Vagina (tissue), 2 donors: Measurements from ENCODE around the gene OR6B1. TPM values are rescaled to one million over a fixed set of nuclear protein-coding genes. Genes with fewer than 3 reads are reported as not detected.

Experiments used
- DNase-seq, 2 donors: peaks; one replicate each; pipeline ENCODE4 v3.0.0-alpha.2; 2017; ENCODE audit errors: extremely low spot score in 2 of 2
- H3K27ac ChIP-seq: fragments of 200-600 bp; sonication (generic); one replicate; pipeline ENCODE4 v1.5.1; 2019
- H3K27me3 ChIP-seq: fragments of 200-600 bp; sonication (generic); one replicate; pipeline ENCODE4 v1.5.1; 2019
- H3K36me3 ChIP-seq, 2 donors: fragments of 200-600 bp; sonication (generic); one replicate each; pipeline ENCODE4 v1.5.1; 2017 to 2019
- H3K4me1 ChIP-seq: fragments of 200-600 bp; sonication (generic); one replicate; pipeline ENCODE4 v1.5.1; 2019
- H3K4me3 ChIP-seq, 2 donors: fragments of 200-600 bp; sonication (generic); 1 replicate in 1 of 2; 2 replicates in 1 of 2; pipeline ENCODE4 v1.5.1; 2016 to 2019
- H3K9me3 ChIP-seq: fragments of 200-600 bp; sonication (generic); one replicate; pipeline ENCODE4 v1.5.1; 2019
- POLR2A ChIP-seq, 2 donors: fragments of 450-650 bp; IDR thresholded peaks; one replicate each; pipeline ENCODE4 v1.6.1; 2017; ENCODE audit warnings: antibody characterized with exemption in 2 of 2, mild to moderate bottlenecking in 2 of 2, moderate library complexity in 2 of 2
- POLR2AphosphoS5 ChIP-seq, 2 donors: sonication (generic); formaldehyde crosslinking; IDR thresholded peaks; one replicate each; pipeline ENCODE4 v1.9.0; 2017; ENCODE audit warnings: antibody characterized with exemption in 2 of 2, mild to moderate bottlenecking in 2 of 2, low read depth in 1 of 2; ENCODE audit not compliant: insufficient read depth in 1 of 2
- intact Hi-C: fragments of 100-400 bp; cut with DNase I; formaldehyde crosslinking; loops from one replicate; pipeline ENCODE4 v1.15.1; 2023
- total RNA-seq: library from RNA; depleted of rRNA; stranded (reverse); fragments of >200 nt; gene quantifications from one replicate; pipeline ENCODE4 v1.2.3, GENCODE V29; 2016
- TF ChIP-seq, protein P1 (sequence below), 3 experiments: fragments of 450-650 bp in 2 of 3; fragments of 200-600 bp in 1 of 3; sonication (generic) in 1 of 3; IDR thresholded peaks; one replicate each; pipeline ENCODE4 v1.5.1; 2017 to 2019; ENCODE audit warnings: antibody characterized with exemption in 3 of 3, mild to moderate bottlenecking in 2 of 3, moderate library complexity in 2 of 3

OR6B1 gene
- total RNA-seq, 1 donor from 2014 or later, result not detected

DNA sequence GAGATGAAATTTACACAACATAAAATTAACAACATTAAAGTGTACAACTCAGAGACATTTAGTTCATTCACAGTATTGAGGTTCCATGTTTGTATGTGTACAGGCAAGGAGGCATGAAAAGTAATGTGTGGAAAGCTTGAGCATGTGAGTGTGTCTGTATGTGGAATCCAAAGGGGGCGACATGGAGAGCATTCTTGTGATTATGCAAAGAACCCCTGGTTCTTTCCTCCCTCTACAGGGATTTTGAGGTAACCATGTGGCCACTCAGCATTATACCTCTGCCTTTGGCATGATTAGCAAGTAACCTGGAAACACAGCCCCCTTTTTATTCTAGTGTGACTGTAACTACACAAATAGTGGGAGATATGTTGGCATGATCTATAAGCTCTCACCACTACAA, 24.5 kb upstream of the OR6B1 start:
- Histone ChIP-seq H3K4me1 (no peaks in the 10 kb centered on the region), H3K4me3 (no peak overlapping the region), H3K27me3 (no peaks in the 10 kb centered on the region), H3K36me3 (no peaks in the 10 kb centered on the region), H3K27ac (no peak overlapping the region), H3K9me3 (no peaks in the 10 kb centered on the region)
- intact Hi-C loops, result no loop called here
- TF ChIP-seq POLR2AphosphoS5 (IDR thresholded peaks at IDR 0.05; ENCODE audit: insufficient read depth in 1 of 2, low read depth in 1 of 2) (no peak), POLR2A (IDR thresholded peaks at IDR 0.05) (no peak)
- TF ChIP-seq, protein P1, sequence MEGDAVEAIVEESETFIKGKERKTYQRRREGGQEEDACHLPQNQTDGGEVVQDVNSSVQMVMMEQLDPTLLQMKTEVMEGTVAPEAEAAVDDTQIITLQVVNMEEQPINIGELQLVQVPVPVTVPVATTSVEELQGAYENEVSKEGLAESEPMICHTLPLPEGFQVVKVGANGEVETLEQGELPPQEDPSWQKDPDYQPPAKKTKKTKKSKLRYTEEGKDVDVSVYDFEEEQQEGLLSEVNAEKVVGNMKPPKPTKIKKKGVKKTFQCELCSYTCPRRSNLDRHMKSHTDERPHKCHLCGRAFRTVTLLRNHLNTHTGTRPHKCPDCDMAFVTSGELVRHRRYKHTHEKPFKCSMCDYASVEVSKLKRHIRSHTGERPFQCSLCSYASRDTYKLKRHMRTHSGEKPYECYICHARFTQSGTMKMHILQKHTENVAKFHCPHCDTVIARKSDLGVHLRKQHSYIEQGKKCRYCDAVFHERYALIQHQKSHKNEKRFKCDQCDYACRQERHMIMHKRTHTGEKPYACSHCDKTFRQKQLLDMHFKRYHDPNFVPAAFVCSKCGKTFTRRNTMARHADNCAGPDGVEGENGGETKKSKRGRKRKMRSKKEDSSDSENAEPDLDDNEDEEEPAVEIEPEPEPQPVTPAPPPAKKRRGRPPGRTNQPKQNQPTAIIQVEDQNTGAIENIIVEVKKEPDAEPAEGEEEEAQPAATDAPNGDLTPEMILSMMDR (IDR thresholded peaks at IDR 0.05), result no peak
- DNase-seq, result no peak

DNA sequence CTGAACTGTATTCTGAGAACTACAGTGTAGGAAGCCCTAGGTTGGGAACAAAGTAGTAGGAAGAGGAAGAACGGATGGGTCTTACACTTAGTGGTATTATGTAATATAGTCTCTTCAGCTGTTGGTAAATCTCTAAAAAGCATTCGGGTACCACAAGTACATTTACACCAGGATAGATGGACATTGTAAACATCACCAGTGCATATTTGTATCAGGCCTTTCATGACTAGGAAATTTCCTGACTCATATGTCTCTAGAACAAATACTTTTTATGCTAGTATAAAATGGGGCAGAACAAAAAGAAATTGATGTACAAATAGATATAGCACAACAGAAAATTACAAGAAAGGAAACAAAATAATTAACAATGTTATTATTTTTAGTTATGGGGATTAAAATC, 21.5 kb upstream of the OR6B1 start:
- Histone ChIP-seq H3K27me3 (no peaks in the 10 kb centered on the region), H3K4me1 (no peaks in the 10 kb centered on the region), H3K9me3 (no peaks in the 10 kb centered on the region), H3K4me3 (no peak overlapping the region), H3K27ac (no peak overlapping the region), H3K36me3 (no peaks in the 10 kb centered on the region)
- intact Hi-C loops, result no loop called here
- TF ChIP-seq, protein P1 (IDR thresholded peaks at IDR 0.05), result no peak
- TF ChIP-seq POLR2A (IDR thresholded peaks at IDR 0.05), result no peak
- no peak for TF ChIP-seq POLR2AphosphoS5 (IDR thresholded peaks at IDR 0.05; ENCODE audit: insufficient read depth in 1 of 2, low read depth in 1 of 2)
- no peak for DNase-seq

DNA sequence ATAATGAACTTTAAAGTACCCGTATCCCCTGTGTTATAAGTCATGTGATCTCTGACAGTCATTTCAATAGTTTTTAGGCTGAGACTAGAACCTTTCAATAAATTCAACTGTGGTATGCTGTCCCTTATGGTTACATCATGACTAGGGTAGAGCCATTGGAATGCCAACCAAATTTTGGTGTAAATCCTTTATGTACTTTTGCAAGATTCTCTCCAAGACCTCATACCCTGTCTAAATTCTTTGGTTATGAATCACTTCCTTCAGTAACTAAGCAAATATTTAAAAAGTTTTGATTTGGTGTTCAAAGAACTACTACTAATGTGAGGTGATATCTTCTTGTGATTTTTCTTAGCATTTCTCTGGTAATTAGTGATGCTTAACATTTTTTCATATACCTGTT, 20.8 kb upstream of the OR6B1 start:
- Histone ChIP-seq H3K4me1 (no peaks in the 10 kb centered on the region), H3K27me3 (no peaks in the 10 kb centered on the region), H3K27ac (no peak overlapping the region), H3K36me3 (no peaks in the 10 kb centered on the region), H3K9me3 (no peaks in the 10 kb centered on the region), H3K4me3 (no peak overlapping the region)
- DNase-seq, result no peak
- TF ChIP-seq POLR2A (IDR thresholded peaks at IDR 0.05) (no peak), POLR2AphosphoS5 (IDR thresholded peaks at IDR 0.05; ENCODE audit: insufficient read depth in 1 of 2, low read depth in 1 of 2) (no peak)
- TF ChIP-seq, protein P1 (IDR thresholded peaks at IDR 0.05), result no peak
- intact Hi-C loops, result no loop called here

DNA sequence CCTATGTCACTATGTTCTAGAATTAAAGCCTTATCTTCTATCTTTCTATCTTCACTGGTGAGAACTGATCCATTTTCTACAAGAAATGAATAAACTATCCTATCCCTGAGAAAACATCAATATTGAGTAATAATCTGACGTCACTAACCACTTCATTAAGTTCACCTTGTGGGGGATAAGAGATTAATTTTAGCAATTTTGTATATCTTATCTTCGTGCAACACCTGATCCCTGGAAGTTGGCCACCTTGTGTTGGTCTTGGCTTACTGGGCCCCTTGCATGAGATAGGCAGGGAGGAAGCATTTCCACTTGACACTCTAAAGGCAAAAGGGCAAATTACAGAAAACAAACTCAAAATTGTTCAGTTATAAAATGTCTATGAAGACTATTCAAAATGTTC, 20.1 kb upstream of the OR6B1 start:
- TF ChIP-seq, protein P1 (IDR thresholded peaks at IDR 0.05), result no peak
- TF ChIP-seq POLR2AphosphoS5 (IDR thresholded peaks at IDR 0.05; ENCODE audit: insufficient read depth in 1 of 2, low read depth in 1 of 2), result no peak
- TF ChIP-seq POLR2A (IDR thresholded peaks at IDR 0.05), result no peak
- intact Hi-C loops, result no loop called here
- DNase-seq, result no peak
- Histone ChIP-seq H3K27me3 (no peaks in the 10 kb centered on the region), H3K27ac (no peak overlapping the region), H3K4me1 (no peaks in the 10 kb centered on the region), H3K4me3 (no peak overlapping the region), H3K9me3 (no peaks in the 10 kb centered on the region), H3K36me3 (no peaks in the 10 kb centered on the region)

DNA sequence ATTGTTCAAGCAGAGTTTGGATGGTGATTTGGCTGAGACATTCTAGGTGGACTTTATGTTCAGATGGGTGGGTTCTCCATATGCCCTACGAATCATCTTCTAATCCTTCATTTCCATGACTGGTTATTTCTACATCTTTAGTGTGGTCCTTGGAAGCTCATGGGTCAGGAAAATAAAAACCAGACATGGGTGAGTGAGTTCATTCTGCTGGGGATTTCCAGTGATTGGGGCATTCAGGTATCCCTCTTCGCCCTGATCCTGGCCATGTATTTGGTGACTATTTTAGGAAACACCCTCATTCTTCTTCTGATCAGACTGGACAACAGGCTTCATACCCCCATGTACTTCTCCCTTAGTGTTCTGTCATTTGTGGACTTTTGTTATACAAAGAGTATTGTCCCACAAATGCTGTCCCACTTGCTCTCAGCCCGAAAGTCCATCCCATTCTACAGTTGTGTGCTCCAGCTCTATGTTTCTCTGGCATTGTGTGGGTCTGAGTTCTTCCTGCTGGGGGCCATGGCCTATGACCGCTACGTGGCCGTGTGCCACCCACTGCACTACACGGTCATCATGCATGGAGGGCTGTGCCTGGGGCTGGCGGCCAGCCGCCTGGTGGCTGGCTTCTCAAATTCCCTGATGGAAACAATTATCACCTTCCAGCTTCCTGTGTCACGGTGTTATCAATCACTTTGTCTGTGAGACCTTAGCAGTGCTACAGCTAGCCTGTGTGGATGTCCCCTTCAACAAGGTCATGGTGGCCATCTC, 19.2 kb upstream of the OR6B1 start:
- no peaks in the 10 kb centered on the region for H3K9me3 ChIP-seq
- no peak overlapping the region for H3K4me3 ChIP-seq
- no peak for DNase-seq
- no peaks in the 10 kb centered on the region for H3K4me1 ChIP-seq
- H3K27me3 ChIP-seq, result no peaks in the 10 kb centered on the region
- intact Hi-C loops, result no loop called here
- no peak for TF ChIP-seq POLR2AphosphoS5 (IDR thresholded peaks at IDR 0.05; ENCODE audit: insufficient read depth in 1 of 2, low read depth in 1 of 2)
- TF ChIP-seq, protein P1 (IDR thresholded peaks at IDR 0.05), result no peak
- TF ChIP-seq POLR2A (IDR thresholded peaks at IDR 0.05), result no peak
- H3K27ac ChIP-seq, result no peak overlapping the region
- no peaks in the 10 kb centered on the region for H3K36me3 ChIP-seq
